OCI-LY3 (cell line): ENCODE measurements around the gene TENM4.

ENCODE experiments used
- EZH2phosphoT487 ChIP-seq: fragments of 200-600 bp; shearing (Covaris generic); IDR thresholded peaks from 2 replicates; pipeline ENCODE4 v1.6.1; 2018; ENCODE audit warnings: antibody characterized with exemption, mixed run types, low read depth
- TF ChIP-seq, protein P1 (sequence below): fragments of 200-600, 300-600 bp; sonication (generic); IDR thresholded peaks from 2 replicates; pipeline ENCODE4 v1.5.1; 2014; ENCODE audit warnings: antibody characterized with exemption, low read length, low read depth

DNA sequence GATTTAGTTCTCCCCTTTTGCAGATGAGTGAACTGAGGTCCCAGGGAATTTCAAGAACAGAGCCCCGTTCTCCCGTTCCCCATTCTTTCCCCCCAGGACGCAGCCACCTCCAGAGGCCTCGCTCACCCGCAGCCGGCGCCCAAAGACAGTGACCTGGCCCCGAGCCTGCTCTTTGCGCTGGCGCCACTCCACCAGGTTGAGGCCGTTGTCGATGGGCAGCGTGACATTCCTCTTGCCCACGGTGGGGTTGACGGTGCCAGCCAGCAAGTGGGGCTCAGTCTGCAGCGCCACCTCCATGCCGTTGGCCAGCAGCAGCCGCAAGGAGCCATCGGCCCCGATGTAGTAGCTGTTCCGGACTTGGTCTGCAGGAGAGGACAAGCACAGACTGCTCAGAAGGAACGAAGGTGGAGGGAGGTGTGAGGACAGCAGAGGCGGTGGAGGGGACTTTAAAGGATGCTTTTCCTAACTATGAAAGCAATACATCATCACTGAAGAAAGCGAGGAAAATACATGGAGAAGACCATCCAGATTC, 764.7 kb downstream of the TENM4 start:
- TF ChIP-seq, protein P1, sequence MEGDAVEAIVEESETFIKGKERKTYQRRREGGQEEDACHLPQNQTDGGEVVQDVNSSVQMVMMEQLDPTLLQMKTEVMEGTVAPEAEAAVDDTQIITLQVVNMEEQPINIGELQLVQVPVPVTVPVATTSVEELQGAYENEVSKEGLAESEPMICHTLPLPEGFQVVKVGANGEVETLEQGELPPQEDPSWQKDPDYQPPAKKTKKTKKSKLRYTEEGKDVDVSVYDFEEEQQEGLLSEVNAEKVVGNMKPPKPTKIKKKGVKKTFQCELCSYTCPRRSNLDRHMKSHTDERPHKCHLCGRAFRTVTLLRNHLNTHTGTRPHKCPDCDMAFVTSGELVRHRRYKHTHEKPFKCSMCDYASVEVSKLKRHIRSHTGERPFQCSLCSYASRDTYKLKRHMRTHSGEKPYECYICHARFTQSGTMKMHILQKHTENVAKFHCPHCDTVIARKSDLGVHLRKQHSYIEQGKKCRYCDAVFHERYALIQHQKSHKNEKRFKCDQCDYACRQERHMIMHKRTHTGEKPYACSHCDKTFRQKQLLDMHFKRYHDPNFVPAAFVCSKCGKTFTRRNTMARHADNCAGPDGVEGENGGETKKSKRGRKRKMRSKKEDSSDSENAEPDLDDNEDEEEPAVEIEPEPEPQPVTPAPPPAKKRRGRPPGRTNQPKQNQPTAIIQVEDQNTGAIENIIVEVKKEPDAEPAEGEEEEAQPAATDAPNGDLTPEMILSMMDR = no peak
- TF ChIP-seq EZH2phosphoT487 = no peak
